K562 (cell line): Measurements from ENCODE around the gene ZNF148. TPM values are rescaled to one million over a fixed set of nuclear protein-coding genes. Genes with fewer than 3 reads are reported as not detected.

Experiments used
- ATAC-seq: fragments of 200-7000 bp; cut with Tn5 transposase; 3 replicates; pipeline ENCODE4 v1.9.1; 2020; ENCODE audit warnings: moderate library complexity
- BruUV-seq: library from RNA; stranded (reverse); fragments of 400-500 nt; replicated peaks from 2 replicates; lab custom pipeline; 2021; lab: Mats Ljungman, UMichigan
- CTCF ChIA-PET: fragments of 300-600 bp; formaldehyde crosslinking; extraction: SDS; loops from one replicate; lab custom pipeline; 2021; ENCODE audit warnings: low intra/inter-chr PET ratio; lab: Yijun Ruan, JAX
- POLR2A ChIA-PET: fragments of 300-600, 350-650 bp; sonication (Branson Sonifier 250); formaldehyde crosslinking; extraction: SDS; loops from one replicate; lab custom pipeline; 2021; ENCODE audit warnings: antibody characterized with exemption, inconsistent platforms; lab: Yijun Ruan, JAX
- DNase-seq, 4 experiments: peaks; one replicate each; pipeline versions ENCODE4 v3.0.0 to v3.0.0-alpha.2; 2011 to 2018; ENCODE audit warnings: low spot score in 3 of 4, mixed read lengths in 3 of 4; ENCODE audit errors: extremely low read depth in 1 of 4
- FAIRE-seq: peaks from 2 replicates; lab custom pipeline; 2011; peaks lifted over from hg19 to GRCh38; lab: Jason Lieb, UNC
- H2AFZ ChIP-seq: 2 replicates; pipeline ENCODE4 v1.6.0; 2011; ENCODE audit warnings: low read depth, low read length, control low read depth, inconsistent platforms
- H3K27ac ChIP-seq: fragments of 200-600 bp; 3 replicates; pipeline ENCODE4 v1.8.0; 2011; ENCODE audit warnings: low read depth, mild to moderate bottlenecking, control low read depth, inconsistent platforms, low read length, moderate library complexity, mixed read lengths; ENCODE audit errors: extremely low read depth
- H3K27me3 ChIP-seq, 2 experiments: fragments of 300-600 bp in 1 of 2; 2 replicates in 1 of 2; 3 replicates in 1 of 2; pipeline versions ENCODE4 v1.6.0 to v1.8.0; 2011; ENCODE audit warnings: inconsistent platforms in 2 of 2, low read length in 2 of 2, mild to moderate bottlenecking in 1 of 2, mixed read lengths in 1 of 2, moderate library complexity in 1 of 2; ENCODE audit not compliant: control insufficient read depth in 2 of 2, insufficient read depth in 2 of 2
- H3K36me3 ChIP-seq: fragments of 300-600 bp; 3 replicates; pipeline ENCODE4 v1.8.0; 2011; ENCODE audit warnings: mild to moderate bottlenecking, low read length, inconsistent platforms; ENCODE audit not compliant: control insufficient read depth, insufficient read depth
- H3K4me1 ChIP-seq, 2 experiments: fragments of 200-600 bp in 1 of 2; replicated peaks in 1 of 2; 2 replicates in 1 of 2; 3 replicates in 1 of 2; pipeline versions ENCODE4 v1.5.1 to v1.8.0; 2011; ENCODE audit warnings: inconsistent platforms in 2 of 2, low read length in 2 of 2, mild to moderate bottlenecking in 1 of 2, mixed read lengths in 1 of 2, moderate library complexity in 1 of 2; ENCODE audit not compliant: control insufficient read depth in 2 of 2, insufficient read depth in 2 of 2
- H3K4me2 ChIP-seq: 2 replicates; pipeline ENCODE4 v1.6.1; 2011; ENCODE audit warnings: low read length, control low read depth, inconsistent platforms, mixed read lengths; ENCODE audit not compliant: insufficient read depth
- H3K4me3 ChIP-seq: fragments of 200-600 bp; sonication (generic), shearing (Covaris generic); 2 replicates; pipeline ENCODE4 v1.5.1; 2016; ENCODE audit warnings: control low read depth, inconsistent platforms
- H3K79me2 ChIP-seq: fragments of 200-600 bp; 3 replicates; pipeline ENCODE4 v1.8.0; 2011; ENCODE audit warnings: low read length, inconsistent platforms; ENCODE audit not compliant: control insufficient read depth, insufficient read depth
- H3K9ac ChIP-seq, 2 experiments: 2 replicates each; pipeline versions ENCODE4 v1.6.0 to v1.6.1; 2011; ENCODE audit warnings: low read depth in 2 of 2, low read length in 2 of 2, control low read depth in 1 of 2, inconsistent platforms in 1 of 2, mild to moderate bottlenecking in 1 of 2, mixed read lengths in 1 of 2; ENCODE audit not compliant: insufficient read depth in 1 of 2
- H3K9me1 ChIP-seq: one replicate; pipeline ENCODE4 v1.6.0; 2011; ENCODE audit warnings: inconsistent platforms, mild to moderate bottlenecking, low read length, moderate library complexity; ENCODE audit not compliant: control insufficient read depth, insufficient read depth
- H3K9me3 ChIP-seq: replicated peaks from 2 replicates; pipeline ENCODE4 v1.5.1; 2011; ENCODE audit warnings: low read depth, low read length, inconsistent platforms; ENCODE audit not compliant: control insufficient read depth, insufficient read depth
- H4K20me1 ChIP-seq: replicated peaks from 2 replicates; pipeline ENCODE4 v1.6.1; 2011; ENCODE audit warnings: low read length, inconsistent platforms, mixed read lengths; ENCODE audit not compliant: control insufficient read depth, insufficient read depth
- E2F8 ChIP-seq: fragments of 450-650 bp; IDR thresholded peaks from 2 replicates; pipeline ENCODE4 v1.7.1; 2018; ENCODE audit warnings: mild to moderate bottlenecking, low read depth; ENCODE audit not compliant: partially characterized antibody
- WGBS: fragments of 100-300 bp; shearing (Covaris generic); methylation state at CpG from one replicate; pipeline ENCODE4 v1.1.6; 2016; ENCODE audit warnings: low coverage, mixed read lengths; ENCODE audit not compliant: insufficient coverage; ENCODE audit errors: missing lambda C conversion rate; 5-methylcytosine and 5-hydroxymethylcytosine counted together
- in situ Hi-C: fragments of 300-500 bp; cut with MboI; formaldehyde crosslinking; loops from 4 replicates; pipeline ENCODE4 v1.15.0; 2018; ENCODE audit warnings: inconsistent platforms, mixed read lengths
- intact Hi-C: fragments of 100-400 bp; cut with micrococcal nuclease; formaldehyde crosslinking; loops from 2 replicates; pipeline ENCODE4 v1.14.2; 2022
- polyA plus RNA-seq, 8 experiments: library from polyadenylated mRNA; depleted of rRNA in 4 of 8; stranded (reverse) in 5 of 8; unstranded in 3 of 8; fragments of >200 nt; fragmentation: Nextera tagmentation in 2 of 8; fragmentation: Illumina TruSeq in 1 of 8; extraction: Ambion mirVana in 2 of 8; extraction: Trizol in 1 of 8; gene quantifications; 2 replicates each; pipeline versions ENCODE4 v1.2.1 to v1.2.3, GENCODE V29; 2011 to 2014; ENCODE audit warnings: inconsistent platforms in 1 of 8, missing spikeins in 1 of 8
- total RNA-seq, 7 experiments: library from RNA; depleted of rRNA in 6 of 7; stranded (reverse); fragments of >200 nt in 6 of 7; fragmentation: Illumina TruSeq in 2 of 7; extraction: Trizol in 2 of 7; gene quantifications; 2 replicates each; pipeline versions ENCODE4 v1.2.1 to v1.2.3, GENCODE V29; 2011 to 2021; ENCODE audit warnings: low replicate concordance in 1 of 7

ZNF148 gene
- total and polyA plus RNA-seq, 9 of the 15 experiments (the other 6 are each of a cell fraction or from before 2014, with no cell fraction given): 2.7 to 15.1 (median 8.3) TPM

GRCh38 chr3:125186800-125187598 lies 188.1 kb downstream of the ZNF148 start:
- in situ Hi-C loops: no loop called here
- H4K20me1 ChIP-seq: no peaks in the 10 kb centered on the region
- no peak for DNase-seq
- H3K27ac ChIP-seq: no peak overlapping the region
- FAIRE-seq: no peak
- 45% methylated on average over 15 of the region's 20 CpGs for WGBS
- no peak for ATAC-seq
- no peaks in the 10 kb centered on the region for H3K79me2 ChIP-seq
- 0 out of 4 replicates have a peak overlapping the region, but pooled peaks of 1 of the 2 experiments have one; percentile 48 for H3K9ac ChIP-seq
- no peak overlapping the region for H3K4me3 ChIP-seq
- no peaks in the 10 kb centered on the region for H3K36me3 ChIP-seq
- no peak for TF ChIP-seq E2F8
- no peak overlapping the region; the same call in 1 of the 2 replicates for H2AFZ ChIP-seq
- no peaks in the 10 kb centered on the region for H3K9me1 ChIP-seq
- intact Hi-C loops: no loop called here
- no TSS peak for BruUV-seq
- CTCF ChIA-PET: no interaction called here
- peaks cover 3 to 6% of the 10 kb centered on the region in 2 experiments; a peak in 4 of 5 replicates for H3K4me1 ChIP-seq
- H3K4me2 ChIP-seq: no peak overlapping the region
- H3K9me3 ChIP-seq: no peaks in the 10 kb centered on the region
- peaks cover 0 to 15% of the 10 kb centered on the region in 2 experiments; a peak in 1 of 5 replicates for H3K27me3 ChIP-seq
- POLR2A ChIA-PET: interaction anchor here (0.6 to 1.8 kb wide), 2 partner anchors 9 to 27 kb away, joined by 3 to 6 read pairs; no protein-coding TSS in a partner anchor
